GM12878 (cell line): ENCODE data around the gene NDUFB7. TPM values are rescaled to one million over a fixed set of nuclear protein-coding genes. Genes with fewer than 3 reads are reported as not detected.

ENCODE experiments used
- BHLHE40 ChIP-seq, 2 experiments: fragments of 450-650 bp in 1 of 2; IDR thresholded peaks; 2 replicates each; pipeline ENCODE4 v1.6.1; 2011 to 2017; ENCODE audit warnings: low read depth in 2 of 2, borderline replicate concordance in 1 of 2, improper control_type of control experiment in 1 of 2, low read length in 1 of 2, mild to moderate bottlenecking in 1 of 2
- CHD1 ChIP-seq: IDR thresholded peaks from 2 replicates; pipeline ENCODE4 v1.6.1; 2012; ENCODE audit warnings: low read depth, low read length, improper control_type of control experiment
- CHD2 ChIP-seq: IDR thresholded peaks from 2 replicates; pipeline ENCODE4 v1.6.1; 2011; ENCODE audit warnings: low read depth, low read length, improper control_type of control experiment, borderline replicate concordance
- CREB1 ChIP-seq: IDR thresholded peaks from 2 replicates; pipeline ENCODE4 v1.6.1; 2012; ENCODE audit warnings: low read depth, mild to moderate bottlenecking, inconsistent platforms
- CREM ChIP-seq: IDR thresholded peaks from 2 replicates; pipeline ENCODE4 v1.6.1; 2014; ENCODE audit warnings: antibody characterized with exemption, low read depth
- IKZF2 ChIP-seq, 2 experiments: fragments of 450-650 bp; IDR thresholded peaks; 2 replicates each; pipeline ENCODE4 v1.6.1; 2017; ENCODE audit warnings: mild to moderate bottlenecking in 2 of 2, moderate library complexity in 2 of 2
- NFIC ChIP-seq: IDR thresholded peaks from 2 replicates; pipeline ENCODE4 v1.6.1; 2012; ENCODE audit warnings: low read depth, mild to moderate bottlenecking, inconsistent platforms, low read length, moderate library complexity
- NR2F1 ChIP-seq: fragments of 450-650 bp; conservative IDR thresholded peaks from 2 replicates; pipeline ENCODE4 v1.6.1; 2017; ENCODE audit warnings: mild to moderate bottlenecking
- PML ChIP-seq: IDR thresholded peaks from 2 replicates; pipeline ENCODE4 v1.6.1; 2012; ENCODE audit warnings: low read length, inconsistent platforms
- POLR2AphosphoS5 ChIP-seq: IDR thresholded peaks from 2 replicates; pipeline ENCODE4 v1.6.1; 2011; ENCODE audit warnings: mild to moderate bottlenecking, low read length, inconsistent platforms
- RAD51 ChIP-seq: fragments of 450-650 bp; IDR thresholded peaks from 2 replicates; pipeline ENCODE4 v1.6.1; 2016; ENCODE audit warnings: moderate library complexity, mild to moderate bottlenecking, inconsistent platforms
- RUNX3 ChIP-seq: IDR thresholded peaks from 2 replicates; pipeline ENCODE4 v1.6.1; 2012; ENCODE audit warnings: low read length, inconsistent platforms
- SIN3A ChIP-seq: IDR thresholded peaks from 2 replicates; pipeline ENCODE4 v1.6.1; 2012; ENCODE audit warnings: low read depth, low read length, improper control_type of control experiment
- SIX5 ChIP-seq: IDR thresholded peaks from 2 replicates; pipeline ENCODE4 v1.6.1; 2011; ENCODE audit warnings: mild to moderate bottlenecking, low read depth, low read length, moderate library complexity; ENCODE audit not compliant: severe bottlenecking
- SMARCA5 ChIP-seq: fragments of 450-650 bp; IDR thresholded peaks from 2 replicates; pipeline ENCODE4 v1.6.1; 2017; ENCODE audit warnings: mild to moderate bottlenecking
- SP1 ChIP-seq: IDR thresholded peaks from one replicate; pipeline ENCODE4 v1.6.1; 2011; ENCODE audit warnings: low read depth, low read length
- SUPT20H ChIP-seq: IDR thresholded peaks from 2 replicates; pipeline ENCODE4 v1.6.1; 2011; ENCODE audit warnings: low read depth, mild to moderate bottlenecking, low read length, moderate library complexity, borderline replicate concordance; ENCODE audit not compliant: control insufficient read depth
- WRNIP1 ChIP-seq: IDR thresholded peaks from 2 replicates; pipeline ENCODE4 v1.6.1; 2011; ENCODE audit warnings: low read depth, low read length, improper control_type of control experiment, borderline replicate concordance
- ZBTB11 ChIP-seq: fragments of 450-650 bp; formaldehyde crosslinking; IDR thresholded peaks from 2 replicates; pipeline ENCODE4 v1.5.0; 2022; ENCODE audit warnings: mild to moderate bottlenecking, missing genetic modification characterization
- polyA plus RNA-seq, 11 experiments: library from polyadenylated mRNA; depleted of rRNA in 4 of 11; unstranded in 6 of 11; stranded (reverse) in 5 of 11; fragments of >200 nt; fragmentation: Nextera tagmentation in 4 of 11; fragmentation: Illumina TruSeq in 1 of 11; extraction: Ambion mirVana in 4 of 11; extraction: Trizol in 1 of 11; gene quantifications; 1 replicate in 1 of 11; 2 replicates in 10 of 11; pipeline versions ENCODE4 v1.2.1 to v1.2.3, GENCODE V29; 2011 to 2016; ENCODE audit warnings: inconsistent platforms in 2 of 11, missing spikeins in 2 of 11, low read depth in 1 of 11
- total RNA-seq, 4 experiments: library from RNA; depleted of rRNA in 3 of 4; stranded (reverse); fragments of >200 nt in 3 of 4; fragmentation: Illumina TruSeq in 1 of 4; extraction: Trizol in 1 of 4; gene quantifications; 2 replicates each; pipeline versions ENCODE4 v1.2.1 to v1.2.3, GENCODE V29; 2013 to 2021
- TF ChIP-seq, protein P1 (sequence below): IDR thresholded peaks from 2 replicates; pipeline ENCODE4 v1.6.1; 2011; ENCODE audit warnings: borderline replicate concordance, low read depth, mild to moderate bottlenecking, moderate library complexity, mixed read lengths, low read length; ENCODE audit not compliant: insufficient read depth; ENCODE audit errors: extremely low read length
- TF ChIP-seq, protein P2 (sequence below), 3 experiments: IDR thresholded peaks in 2 of 3; conservative IDR thresholded peaks in 1 of 3; 2 replicates each; pipeline ENCODE4 v1.5.1; 2011; ENCODE audit warnings: low read depth in 3 of 3, low read length in 3 of 3, mild to moderate bottlenecking in 3 of 3, control low read depth in 2 of 3, moderate library complexity in 2 of 3, inconsistent platforms in 1 of 3, mixed read lengths in 1 of 3; ENCODE audit not compliant: control insufficient read depth in 2 of 3, insufficient read depth in 1 of 3; ENCODE audit errors: extremely low read depth in 1 of 3
- TF ChIP-seq, protein P3 (sequence below): fragments of 450-650 bp; IDR thresholded peaks from 2 replicates; pipeline ENCODE4 v1.6.1; 2017; ENCODE audit warnings: mild to moderate bottlenecking, low read depth, inconsistent platforms; ENCODE audit not compliant: poor library complexity, severe bottlenecking

NDUFB7 gene
- total and polyA plus RNA-seq, 10 of the 15 experiments (the other 5 are each of a cell fraction or from before 2014, with no cell fraction given), result 14.6 to 480 (median 182) TPM

- no peak for TF ChIP-seq ZBTB11
- 0 out of 2 replicates have a peak, but pooled peaks have one; percentile 6 for TF ChIP-seq CREM
- peak in 1 of 2 experiments; percentile 8; a peak in 1 of 4 replicates for TF ChIP-seq BHLHE40 (IDR thresholded peaks at IDR 0.05; ENCODE audit: borderline replicate concordance in 1 of 2, low read depth in 2 of 2, low read length in 1 of 2)
- no peak for TF ChIP-seq SIX5
- TF ChIP-seq, protein P1, sequence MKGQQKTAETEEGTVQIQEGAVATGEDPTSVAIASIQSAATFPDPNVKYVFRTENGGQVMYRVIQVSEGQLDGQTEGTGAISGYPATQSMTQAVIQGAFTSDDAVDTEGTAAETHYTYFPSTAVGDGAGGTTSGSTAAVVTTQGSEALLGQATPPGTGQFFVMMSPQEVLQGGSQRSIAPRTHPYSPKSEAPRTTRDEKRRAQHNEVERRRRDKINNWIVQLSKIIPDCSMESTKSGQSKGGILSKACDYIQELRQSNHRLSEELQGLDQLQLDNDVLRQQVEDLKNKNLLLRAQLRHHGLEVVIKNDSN, result peak; percentile 51
- TF ChIP-seq SP1, result no peak
- no peak for TF ChIP-seq CREB1
- no peak for TF ChIP-seq CHD1
- TF ChIP-seq SMARCA5, result peak; percentile 81; the same call in 1 of the 2 replicates
- TF ChIP-seq RAD51, result peak; percentile 50
- TF ChIP-seq NFIC, result 0 out of 2 replicates have a peak, but pooled peaks have one; percentile 25
- TF ChIP-seq IKZF2 (IDR thresholded peaks at IDR 0.05), result peak; percentile 66 to 67; a peak in 3 of 4 replicates
- TF ChIP-seq CHD2, result no peak
- TF ChIP-seq PML, result no peak
- peak; percentile 54 for TF ChIP-seq RUNX3
- TF ChIP-seq POLR2AphosphoS5, result 0 out of 2 replicates have a peak, but pooled peaks have one; percentile 51
- TF ChIP-seq, protein P2, sequence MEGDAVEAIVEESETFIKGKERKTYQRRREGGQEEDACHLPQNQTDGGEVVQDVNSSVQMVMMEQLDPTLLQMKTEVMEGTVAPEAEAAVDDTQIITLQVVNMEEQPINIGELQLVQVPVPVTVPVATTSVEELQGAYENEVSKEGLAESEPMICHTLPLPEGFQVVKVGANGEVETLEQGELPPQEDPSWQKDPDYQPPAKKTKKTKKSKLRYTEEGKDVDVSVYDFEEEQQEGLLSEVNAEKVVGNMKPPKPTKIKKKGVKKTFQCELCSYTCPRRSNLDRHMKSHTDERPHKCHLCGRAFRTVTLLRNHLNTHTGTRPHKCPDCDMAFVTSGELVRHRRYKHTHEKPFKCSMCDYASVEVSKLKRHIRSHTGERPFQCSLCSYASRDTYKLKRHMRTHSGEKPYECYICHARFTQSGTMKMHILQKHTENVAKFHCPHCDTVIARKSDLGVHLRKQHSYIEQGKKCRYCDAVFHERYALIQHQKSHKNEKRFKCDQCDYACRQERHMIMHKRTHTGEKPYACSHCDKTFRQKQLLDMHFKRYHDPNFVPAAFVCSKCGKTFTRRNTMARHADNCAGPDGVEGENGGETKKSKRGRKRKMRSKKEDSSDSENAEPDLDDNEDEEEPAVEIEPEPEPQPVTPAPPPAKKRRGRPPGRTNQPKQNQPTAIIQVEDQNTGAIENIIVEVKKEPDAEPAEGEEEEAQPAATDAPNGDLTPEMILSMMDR (IDR thresholded peaks at IDR 0.05 in 2 of 3, conservative IDR thresholded peaks at IDR 0.05 in 1 of 3; ENCODE audit: control insufficient read depth in 2 of 3, extremely low read depth in 1 of 3, insufficient read depth in 1 of 3, low read depth in 3 of 3, low read length in 3 of 3), result peak in 2 of 3 experiments; percentile 5 to 21; a peak in 1 of 6 replicates
- TF ChIP-seq WRNIP1, result no peak
- TF ChIP-seq SIN3A, result no peak
- TF ChIP-seq, protein P3, sequence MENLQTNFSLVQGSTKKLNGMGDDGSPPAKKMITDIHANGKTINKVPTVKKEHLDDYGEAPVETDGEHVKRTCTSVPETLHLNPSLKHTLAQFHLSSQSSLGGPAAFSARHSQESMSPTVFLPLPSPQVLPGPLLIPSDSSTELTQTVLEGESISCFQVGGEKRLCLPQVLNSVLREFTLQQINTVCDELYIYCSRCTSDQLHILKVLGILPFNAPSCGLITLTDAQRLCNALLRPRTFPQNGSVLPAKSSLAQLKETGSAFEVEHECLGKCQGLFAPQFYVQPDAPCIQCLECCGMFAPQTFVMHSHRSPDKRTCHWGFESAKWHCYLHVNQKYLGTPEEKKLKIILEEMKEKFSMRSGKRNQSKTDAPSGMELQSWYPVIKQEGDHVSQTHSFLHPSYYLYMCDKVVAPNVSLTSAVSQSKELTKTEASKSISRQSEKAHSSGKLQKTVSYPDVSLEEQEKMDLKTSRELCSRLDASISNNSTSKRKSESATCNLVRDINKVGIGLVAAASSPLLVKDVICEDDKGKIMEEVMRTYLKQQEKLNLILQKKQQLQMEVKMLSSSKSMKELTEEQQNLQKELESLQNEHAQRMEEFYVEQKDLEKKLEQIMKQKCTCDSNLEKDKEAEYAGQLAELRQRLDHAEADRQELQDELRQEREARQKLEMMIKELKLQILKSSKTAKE, result peak; percentile 77
- TF ChIP-seq NR2F1, result peak; percentile 15; the same call in 1 of the 2 replicates
- TF ChIP-seq SUPT20H, result no peak
Observed at GRCh38 chr19:14577885-14578427, 6.1 kb upstream of the NDUFB7 start (continued).
